Activated CD4-positive, alpha-beta T cell treated with anti-CD3 and anti-CD28 coated beads, Interleukin-10, Interleukin-2, amounts not matched to agents 100 ng/mL and 50 ng/mL, durations not matched to agents 16 hours and 8 hours (primary cell): ENCODE measurements around the gene PNISR.

ENCODE experiments used
- DNase-seq: peaks from one replicate; pipeline ENCODE4 v3.0.0-alpha.2; 2020

Gene PNISR

DNA sequence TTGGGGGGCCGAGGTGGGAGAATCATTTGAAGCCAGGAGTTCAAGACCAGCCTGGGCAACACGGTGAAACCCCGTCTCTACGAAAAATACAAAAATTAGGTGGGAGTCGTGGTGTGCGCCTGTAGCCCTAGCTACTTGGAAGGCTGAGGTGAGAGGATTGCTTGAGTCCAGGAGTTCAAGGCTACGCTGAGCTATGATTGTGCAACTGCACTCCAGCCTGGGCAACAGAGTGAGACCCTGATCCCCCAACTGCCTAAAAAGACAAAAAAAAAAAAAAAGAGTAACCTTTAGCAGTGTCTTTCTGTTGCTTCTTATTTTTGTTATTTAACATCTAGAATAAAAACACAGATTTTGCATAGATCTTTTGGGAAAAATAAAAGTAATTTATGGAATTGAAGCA is 18.0 kb downstream of the PNISR start:
- no peak for DNase-seq

DNA sequence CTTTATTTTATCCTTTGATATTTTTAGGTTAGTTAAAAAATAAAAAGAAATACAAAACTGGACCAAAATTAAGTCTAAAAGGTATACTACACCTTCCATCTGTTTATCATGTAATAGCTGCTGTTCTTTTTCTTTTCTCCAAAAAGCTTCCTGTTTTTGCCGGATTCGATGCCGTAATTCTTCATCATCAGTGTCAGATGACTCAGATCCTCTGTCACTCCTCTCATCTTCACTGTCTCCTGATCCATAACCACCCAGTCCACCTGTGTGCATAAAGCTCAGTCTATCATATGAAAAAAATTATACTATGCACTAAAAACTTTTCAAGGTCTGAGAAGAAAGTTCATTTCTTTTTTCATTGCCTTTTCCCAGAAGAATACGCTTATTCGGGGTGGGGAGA is 22.7 kb downstream of the PNISR start:
- no peak for DNase-seq

DNA sequence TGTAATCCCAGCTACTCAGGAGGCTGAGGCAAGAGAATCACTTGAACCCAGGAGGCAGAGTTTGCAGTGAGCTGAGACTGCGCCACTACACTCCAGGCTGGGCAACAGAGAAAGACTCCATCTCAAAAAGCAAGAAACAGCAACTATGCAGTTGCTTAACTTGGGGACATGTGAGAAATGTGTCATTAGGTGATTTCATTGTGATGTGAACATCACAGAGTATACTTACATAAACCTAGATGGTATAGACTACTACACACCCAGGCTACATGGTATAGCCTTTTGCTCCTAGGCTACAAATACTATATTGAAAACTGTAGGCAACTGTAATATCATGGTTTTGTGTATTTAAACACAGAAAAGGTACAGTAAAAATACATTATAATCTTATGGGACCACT is 27.8 kb downstream of the PNISR start:
- no peak for DNase-seq

DNA sequence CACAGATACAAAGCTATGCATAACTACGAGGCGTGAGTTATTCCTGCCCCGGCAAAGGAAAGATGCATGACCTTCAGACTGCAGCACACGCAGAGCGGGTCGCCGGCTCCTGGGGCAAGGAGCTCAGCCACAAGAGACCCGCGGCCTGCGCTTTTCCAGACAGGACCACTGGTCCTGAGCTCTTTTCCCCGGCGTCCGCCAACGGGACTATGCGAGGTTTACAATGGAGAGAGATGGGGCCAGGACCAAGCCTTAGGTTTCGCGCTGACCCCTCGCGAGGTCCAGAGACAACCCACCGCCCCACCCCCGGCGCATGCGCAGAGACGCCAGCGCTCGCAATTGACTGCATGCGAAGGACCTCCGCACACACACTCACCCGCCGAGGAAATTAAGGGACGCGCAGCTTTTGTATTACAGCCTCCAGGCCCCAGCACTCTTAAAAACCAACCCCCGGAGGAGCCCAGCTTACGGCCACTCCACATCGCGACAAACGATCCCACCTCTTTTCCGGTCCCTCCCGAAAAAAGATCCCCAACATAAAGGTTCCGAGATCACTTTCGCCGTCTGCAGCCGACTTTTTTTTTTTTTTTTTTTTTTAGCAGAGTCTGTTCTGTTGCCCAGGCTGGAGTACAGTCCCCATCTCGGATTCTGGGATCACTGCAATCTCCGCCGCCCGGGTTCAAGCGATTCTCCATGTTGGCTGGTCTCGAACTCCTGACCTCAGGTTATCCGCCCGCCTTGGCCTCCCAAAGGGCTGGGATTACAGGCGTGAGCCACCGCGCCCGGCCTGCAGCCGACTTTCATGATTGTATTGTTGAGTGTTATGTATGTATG is 31.2 kb downstream of the PNISR start, which contains the start of gene COQ3:
TSS of gene COQ3 (minus strand) at position 498 of the 834 bp plus-strand sequence. CDS start at position 482, 16 bp downstream.
- peak; percentile 77 for DNase-seq

DNA sequence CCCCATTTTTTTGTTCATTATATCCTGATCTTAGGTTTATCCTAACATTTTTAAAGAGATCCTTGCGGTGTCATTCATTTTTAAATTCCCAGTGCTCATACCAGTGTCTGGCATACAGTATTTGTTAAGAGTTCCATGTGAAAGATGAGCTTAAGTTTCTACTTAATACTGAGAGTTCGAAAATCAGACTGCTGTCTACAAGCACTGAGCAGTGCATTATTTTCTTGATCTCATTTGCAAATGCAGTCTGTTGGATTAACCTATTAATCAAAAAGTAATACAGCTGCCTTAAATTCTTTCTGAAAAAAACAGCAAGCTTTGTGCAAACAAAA is 31.8 kb downstream of the PNISR start:
- no peak for DNase-seq

DNA sequence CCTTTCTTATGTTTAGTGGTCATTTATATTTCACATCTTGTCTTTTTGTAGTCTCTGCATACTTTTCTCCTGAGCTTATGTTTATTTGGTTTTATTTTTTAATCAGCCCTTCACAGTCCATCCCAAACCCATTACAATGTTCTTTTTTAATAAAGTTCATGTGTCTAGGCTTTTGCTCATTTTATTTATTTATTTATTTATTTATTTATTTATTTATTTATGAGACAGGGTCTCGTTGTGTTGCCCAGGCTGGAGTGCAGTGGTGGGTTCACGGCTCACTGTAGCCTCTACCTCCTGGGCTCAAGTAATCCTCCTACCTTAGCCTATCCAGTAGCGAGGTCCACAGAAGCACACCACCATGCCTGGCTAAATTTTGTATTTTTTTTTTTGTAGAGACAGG is 34.2 kb downstream of the PNISR start:
- no peak for DNase-seq

DNA sequence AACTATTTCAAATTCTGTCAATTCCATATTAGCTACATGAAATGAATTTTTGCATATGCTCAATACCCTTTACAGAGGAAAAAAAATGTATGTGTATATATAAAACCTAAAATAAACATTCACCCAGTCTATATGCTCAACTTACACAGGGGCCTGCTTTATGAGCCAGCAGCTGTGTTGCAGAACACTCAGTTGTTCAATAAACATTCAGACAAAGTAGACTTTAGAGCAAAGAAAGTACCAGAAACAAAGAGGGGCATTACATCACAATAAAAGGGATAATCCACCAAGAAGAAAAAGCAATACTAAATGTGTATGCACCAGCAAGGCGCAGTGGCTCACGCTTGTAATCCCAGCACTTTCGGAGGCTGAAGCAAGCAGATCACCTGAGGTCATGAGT is 40.6 kb downstream of the PNISR start:
- no peak for DNase-seq

DNA sequence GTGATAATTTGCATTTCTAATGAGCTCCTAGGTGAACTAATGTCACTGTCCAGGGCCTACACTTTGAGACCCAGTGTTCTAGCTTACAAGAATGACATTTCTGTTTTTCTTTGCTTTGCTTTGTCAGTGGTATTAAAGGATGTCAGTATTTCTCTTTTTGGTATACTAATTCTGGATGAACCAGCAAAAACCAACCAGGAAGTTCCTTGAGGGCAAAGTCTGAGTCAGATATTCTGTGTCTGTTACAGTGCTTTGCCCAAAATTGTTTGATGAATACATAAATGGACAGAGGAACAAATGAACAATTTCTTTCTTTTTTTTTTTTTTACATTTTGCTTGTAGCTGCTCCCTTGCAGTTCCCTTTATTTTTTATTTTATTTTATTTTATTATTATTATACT is 46.5 kb downstream of the PNISR start:
- DNase-seq = peak; percentile 14

DNA sequence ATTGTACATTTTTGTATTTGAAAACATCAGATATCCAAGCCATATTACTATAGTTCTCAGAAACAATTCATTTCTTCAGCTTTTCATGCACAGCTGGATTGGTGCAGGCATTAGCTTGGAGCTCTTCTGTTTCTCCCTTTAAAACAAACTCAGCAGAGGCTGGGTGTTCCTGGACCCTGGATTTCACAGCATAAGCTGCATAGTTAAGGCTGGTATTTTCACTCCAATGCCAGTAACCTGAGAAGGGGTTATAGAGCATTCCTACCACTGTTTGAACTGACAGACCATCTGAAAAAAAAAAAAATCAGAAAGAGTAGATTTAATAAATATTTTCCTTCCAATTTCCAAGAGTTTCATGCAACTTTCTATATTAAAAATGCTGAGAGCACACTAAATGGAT is 55.6 kb downstream of the PNISR start:
- DNase-seq = no peak

DNA sequence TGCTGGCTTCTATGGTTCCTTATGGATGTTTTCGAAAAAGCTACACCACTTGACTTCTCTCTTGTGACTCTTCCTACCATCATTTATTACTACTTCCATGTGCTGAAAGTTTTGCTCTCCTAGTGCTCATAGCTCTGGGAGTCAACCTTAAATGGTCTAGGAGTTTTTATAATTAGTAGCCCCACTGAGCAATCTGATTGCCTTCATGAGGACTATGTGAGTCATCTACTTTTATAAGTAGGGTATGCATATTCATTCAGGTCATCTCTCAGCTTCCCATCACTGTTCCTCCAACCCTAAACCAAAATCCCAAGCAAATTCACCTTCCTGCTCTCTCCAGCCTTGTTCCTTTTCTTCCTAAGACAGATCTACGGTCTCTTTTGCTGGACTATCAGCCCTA is 58.3 kb downstream of the PNISR start:
- no peak for DNase-seq

DNA sequence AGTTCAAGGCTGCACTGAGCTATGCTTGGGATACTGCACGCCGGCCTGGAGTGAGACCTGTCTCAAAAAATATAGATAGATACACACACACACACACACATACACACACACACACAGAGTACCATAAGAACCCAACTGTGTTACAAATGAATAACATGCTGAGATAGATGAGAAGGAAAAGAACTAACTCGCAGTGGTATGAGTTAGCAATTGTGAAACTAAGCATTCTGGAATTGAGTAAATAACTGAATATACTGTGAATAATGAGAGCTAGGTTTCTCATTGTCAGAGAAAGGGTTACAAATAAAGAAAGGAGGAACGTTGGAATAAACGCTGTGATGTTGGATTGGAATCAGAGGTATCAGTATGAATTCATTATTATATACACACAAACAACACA is 61.1 kb downstream of the PNISR start:
- DNase-seq = peak; percentile 91

DNA sequence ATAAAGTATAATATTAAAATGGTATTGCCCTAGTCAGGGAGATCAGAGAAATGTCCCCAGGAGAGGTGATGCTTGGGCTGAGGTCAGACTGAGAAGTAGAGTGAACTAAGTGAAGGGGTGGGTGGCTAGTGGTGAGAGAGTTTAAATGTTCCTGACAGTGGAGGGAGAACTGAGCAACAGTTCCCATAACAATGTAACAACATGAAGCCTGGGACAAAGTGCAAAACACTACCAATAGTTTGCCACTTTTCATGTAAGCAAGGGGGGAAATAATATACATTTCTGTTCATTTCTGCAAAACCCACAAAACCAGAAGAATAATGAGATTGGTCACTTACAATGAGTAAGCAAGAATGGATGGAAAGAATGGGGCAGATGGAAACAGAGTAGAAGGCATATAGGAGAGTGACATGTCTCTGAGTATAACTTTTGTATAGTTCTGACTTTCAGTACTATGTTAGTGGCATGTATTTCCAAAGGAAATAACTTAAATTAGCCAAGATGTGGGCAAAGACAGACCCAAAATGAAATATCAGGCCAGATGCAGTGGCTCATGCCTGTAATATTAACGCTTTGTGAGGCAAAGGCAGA is 62.3 kb downstream of the PNISR start:
- DNase-seq = peak; percentile 84

DNA sequence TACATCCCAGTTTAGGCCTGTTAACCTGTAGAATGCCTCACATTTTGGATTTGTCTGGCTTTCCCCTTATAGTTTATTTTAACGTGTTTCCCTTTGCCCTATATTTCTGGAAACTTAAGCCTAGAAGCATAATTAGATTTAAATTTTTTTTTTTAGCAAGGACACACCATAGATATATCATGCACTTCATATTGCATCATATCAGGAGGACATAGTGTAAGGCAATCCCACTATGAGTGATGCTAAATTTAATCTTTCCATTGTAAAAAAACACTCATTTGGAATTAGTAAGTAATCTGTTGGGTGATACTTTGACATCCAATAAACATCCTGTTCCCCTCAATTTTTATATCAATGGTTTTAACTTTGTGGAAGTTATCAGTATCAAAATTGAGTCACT is 65.3 kb downstream of the PNISR start:
- DNase-seq = no peak

DNA sequence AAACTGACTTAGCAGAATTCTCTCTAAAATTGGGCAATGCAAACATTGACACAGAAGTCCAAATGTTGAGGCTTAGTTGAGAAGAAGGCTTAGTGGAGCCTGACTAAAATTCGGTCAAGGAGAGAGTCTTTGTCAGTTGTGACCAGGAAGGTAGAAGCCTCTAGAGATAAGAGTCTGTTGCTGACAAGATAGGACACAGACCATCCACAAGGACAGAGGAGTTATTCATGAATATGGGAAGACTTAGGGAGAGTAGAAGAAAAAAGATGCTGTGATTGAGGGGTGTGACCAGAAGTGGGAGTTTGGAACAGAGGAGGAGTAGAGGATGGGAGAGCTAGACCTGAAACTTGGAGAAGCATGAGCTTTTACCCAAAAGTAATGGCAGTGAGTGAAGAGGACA is 68.5 kb downstream of the PNISR start:
- DNase-seq = no peak

DNA sequence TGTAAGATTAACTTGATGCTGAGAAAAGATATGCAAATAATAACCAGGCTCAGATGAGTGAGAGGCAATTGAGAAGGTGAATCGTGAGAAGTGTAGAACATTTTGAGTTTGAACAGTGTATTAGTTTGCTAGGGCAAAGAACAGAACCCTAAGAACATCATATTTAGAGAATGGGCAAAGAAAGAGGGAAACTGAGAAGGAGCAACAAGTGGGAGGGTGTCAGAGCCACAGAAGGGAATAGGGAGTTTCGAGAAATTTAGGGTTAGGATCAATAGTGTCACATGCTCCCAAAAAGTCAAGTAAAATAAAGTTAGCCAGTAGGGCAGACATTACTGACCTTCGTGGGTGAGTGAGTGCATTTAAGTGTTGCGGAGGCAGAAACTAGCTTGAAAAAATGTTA is 70.1 kb downstream of the PNISR start:
- no peak for DNase-seq

DNA sequence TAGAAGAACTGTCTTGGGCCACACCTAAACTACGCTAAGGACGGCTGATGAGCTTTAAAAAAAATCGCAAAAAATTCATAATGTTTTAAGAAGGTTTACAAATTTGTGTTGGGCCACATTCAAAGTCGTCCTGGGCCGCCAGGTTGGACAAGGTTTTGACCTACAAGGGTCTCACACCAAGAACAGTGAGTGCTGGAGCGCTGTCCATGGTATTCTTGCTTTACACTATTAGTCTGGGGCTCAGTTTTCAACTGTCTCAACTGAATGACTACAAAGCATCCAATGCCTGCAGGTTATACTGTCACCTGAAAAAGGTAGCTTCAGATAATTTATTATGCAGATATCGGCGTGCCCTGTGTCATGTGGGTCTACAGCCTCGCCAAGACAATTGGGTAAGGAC is 72.0 kb downstream of the PNISR start:
- no peak for DNase-seq

DNA sequence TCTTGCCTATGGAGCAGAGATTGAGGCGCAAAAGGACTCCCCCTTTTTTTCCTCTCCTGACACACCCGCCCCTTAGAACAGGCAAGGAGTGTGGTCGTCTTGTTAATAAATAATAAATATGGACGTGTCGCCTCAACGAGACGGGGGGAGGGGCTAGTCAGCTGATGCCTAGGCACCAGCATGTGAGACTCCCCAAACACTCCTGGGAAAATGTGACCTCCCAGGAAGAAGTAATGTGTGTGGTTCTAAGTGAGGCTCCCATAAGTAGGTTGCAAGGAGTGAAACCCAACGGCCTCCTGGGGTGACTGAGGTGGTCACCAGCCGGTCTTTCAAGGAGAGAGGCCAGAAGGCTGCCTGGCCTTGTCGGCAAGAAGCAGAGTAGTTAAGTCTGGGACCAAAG is 74.5 kb downstream of the PNISR start:
- no peak for DNase-seq

DNA sequence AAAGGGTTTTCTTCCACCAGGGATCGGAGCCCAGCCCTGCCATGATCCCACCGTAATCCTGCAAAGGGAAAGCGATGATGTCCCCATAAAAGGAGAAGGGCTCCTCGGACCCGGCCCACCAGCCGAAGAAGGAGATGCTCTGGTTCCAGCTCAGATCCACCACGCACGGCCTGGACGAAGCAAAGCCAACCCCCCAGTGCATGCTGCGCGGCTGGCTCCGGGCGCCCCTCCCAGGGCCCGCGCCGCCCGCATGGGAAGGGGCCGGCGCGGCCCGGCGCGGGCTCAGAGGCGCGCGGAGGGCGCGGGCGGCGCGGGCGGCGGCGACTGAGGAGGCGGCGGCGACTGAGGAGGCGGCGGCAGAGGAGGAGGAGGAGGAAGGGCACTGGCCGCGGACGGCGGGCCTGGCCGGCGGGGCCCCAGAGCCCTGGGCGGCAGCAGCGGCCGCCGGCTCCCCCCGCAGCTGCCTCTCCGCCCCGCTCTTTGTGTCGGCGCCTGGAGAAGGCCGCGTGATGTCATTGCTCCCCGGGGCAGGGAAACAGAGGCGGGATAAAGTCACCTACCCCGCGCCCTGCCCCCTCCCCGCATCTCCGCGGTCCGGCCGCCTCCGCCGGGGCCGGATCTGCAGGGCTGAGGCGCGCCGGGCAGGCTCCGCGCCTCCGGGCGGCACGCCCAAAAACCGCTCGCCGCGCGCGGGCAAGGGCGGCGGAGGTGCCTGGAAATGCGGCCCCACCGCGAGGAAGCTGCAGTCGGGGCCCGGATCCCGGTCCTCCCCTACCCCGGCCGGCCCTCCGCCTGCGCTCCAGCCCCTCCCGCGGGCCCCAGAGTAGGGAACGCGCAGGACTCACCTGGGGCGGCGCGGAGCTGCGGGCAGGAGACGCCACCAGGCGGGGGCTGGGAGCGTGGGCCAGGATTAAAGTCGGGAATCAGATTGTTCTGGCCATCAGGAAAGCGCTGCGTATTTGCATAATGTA is 75.7 kb downstream of the PNISR start, which contains the start of gene FAXC:
TSS of gene FAXC (minus strand) at position 504 of the 971 bp plus-strand sequence. CDS start at position 202, 302 bp downstream.
- peak; percentile 32 for DNase-seq

DNA sequence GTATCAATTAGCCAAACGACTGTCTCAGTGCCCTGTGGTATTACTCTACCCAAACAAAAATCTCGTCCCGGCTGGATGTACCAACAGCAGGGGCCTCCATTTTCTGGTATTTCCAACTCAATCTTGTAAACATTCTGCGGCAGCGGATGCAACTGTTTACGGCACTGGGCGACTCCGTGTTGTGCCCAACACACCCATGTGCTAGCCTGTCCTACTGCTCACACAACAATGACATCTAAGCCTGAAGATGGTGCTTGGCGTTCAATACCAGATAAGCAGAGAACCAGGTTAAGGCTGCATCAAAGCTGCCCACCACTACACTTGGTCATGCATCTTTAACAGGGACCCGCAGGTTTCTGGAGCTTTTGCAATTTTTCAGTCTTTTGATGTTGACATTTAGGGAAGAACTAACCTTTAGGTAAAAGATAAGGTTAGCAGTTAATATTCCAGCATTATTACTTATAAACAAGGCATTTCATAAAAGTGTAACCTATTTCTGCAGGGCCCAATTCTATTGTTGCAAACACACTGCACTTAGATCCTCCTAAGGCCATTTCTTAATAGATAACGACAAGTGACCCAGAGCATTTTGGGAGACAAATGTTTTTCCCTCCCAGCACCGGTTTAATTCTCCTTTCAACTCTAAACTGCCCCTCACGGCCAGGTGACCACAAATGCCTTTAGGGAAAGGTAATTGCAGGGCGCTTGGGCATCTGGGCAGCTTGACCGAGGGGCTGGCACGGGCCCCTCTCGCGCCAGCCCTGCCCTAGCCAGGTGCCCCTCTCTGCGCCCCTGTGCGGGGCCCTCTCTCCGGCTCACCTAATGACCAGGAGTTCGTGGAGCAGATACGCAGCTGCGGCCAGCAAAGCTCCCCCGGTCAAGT is 76.6 kb downstream of the PNISR start:
- DNase-seq = no peak
